ENCODE results near the gene DPRX. TPM values are rescaled to one million over a fixed set of nuclear protein-coding genes. Genes with fewer than 3 reads are reported as not detected.

The DPRX gene
- total RNA-seq, 1 donor from 2014 or later = not detected

DNA sequence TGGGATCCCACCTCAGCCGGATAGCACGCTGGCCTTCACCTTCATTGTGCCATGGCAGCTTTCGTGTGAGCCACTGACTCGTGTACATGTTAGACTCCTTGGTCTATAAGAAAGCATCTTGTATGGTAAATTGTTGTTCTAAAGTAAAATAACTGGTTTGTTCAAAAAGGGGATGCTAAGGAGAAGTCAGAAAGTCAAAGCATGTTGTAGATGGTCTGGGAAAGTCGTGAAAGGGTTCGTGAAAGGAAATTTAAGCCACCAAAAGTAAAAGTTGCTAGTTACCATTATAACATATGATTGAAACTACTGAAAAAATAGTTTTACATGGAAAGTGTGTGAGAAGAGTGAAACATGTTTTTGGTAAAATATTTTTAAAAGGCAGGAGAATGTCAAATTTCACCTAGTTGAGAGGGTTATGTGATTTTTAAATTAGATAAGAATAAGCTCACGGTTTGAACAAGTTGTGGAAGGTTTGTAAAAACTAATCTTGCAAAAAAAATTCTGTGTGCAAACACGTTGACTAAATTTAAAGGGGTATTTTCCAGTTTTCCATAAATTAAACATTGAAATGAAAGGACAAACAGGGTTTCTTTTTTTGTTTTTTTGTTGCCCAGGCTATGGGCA is 23.4 kb downstream of the DPRX start:
- Mint-ChIP-seq H3K36me3 (ENCODE audit: low read depth) (peaks cover 2% of the 10 kb centered on the region), H3K27ac (ENCODE audit: unreplicated experiment) (no peak overlapping the region), H3K4me1 (ENCODE audit: low read depth) (no peaks in the 10 kb centered on the region), H3K4me3 (ENCODE audit: unreplicated experiment) (no peak overlapping the region), H3K9me3 (ENCODE audit: low read depth) (peaks cover 39% of the 10 kb centered on the region), H3K27me3 (ENCODE audit: low read depth) (no peaks in the 10 kb centered on the region)
- no peak for DNase-seq (ENCODE audit: low spot score)
- TF ChIP-seq, protein P1, sequence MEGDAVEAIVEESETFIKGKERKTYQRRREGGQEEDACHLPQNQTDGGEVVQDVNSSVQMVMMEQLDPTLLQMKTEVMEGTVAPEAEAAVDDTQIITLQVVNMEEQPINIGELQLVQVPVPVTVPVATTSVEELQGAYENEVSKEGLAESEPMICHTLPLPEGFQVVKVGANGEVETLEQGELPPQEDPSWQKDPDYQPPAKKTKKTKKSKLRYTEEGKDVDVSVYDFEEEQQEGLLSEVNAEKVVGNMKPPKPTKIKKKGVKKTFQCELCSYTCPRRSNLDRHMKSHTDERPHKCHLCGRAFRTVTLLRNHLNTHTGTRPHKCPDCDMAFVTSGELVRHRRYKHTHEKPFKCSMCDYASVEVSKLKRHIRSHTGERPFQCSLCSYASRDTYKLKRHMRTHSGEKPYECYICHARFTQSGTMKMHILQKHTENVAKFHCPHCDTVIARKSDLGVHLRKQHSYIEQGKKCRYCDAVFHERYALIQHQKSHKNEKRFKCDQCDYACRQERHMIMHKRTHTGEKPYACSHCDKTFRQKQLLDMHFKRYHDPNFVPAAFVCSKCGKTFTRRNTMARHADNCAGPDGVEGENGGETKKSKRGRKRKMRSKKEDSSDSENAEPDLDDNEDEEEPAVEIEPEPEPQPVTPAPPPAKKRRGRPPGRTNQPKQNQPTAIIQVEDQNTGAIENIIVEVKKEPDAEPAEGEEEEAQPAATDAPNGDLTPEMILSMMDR (IDR thresholded peaks at IDR 0.05) = no peak

- Mint-ChIP-seq H3K4me3 (ENCODE audit: unreplicated experiment) (no peak overlapping the region), H3K27ac (ENCODE audit: unreplicated experiment) (no peak overlapping the region), H3K36me3 (ENCODE audit: low read depth) (peaks cover 2% of the 10 kb centered on the region), H3K27me3 (ENCODE audit: low read depth) (no peaks in the 10 kb centered on the region), H3K9me3 (ENCODE audit: low read depth) (peaks cover 40% of the 10 kb centered on the region), H3K4me1 (ENCODE audit: low read depth) (no peaks in the 10 kb centered on the region)
- TF ChIP-seq, protein P1 (IDR thresholded peaks at IDR 0.05) = no peak
- DNase-seq (ENCODE audit: low spot score) = no peak
Observed at GRCh38 chr19:53657330-53657729, 25.5 kb downstream of the DPRX start.

GRCh38 chr19:53657778-53658177 is 26.0 kb downstream of the DPRX start:
- TF ChIP-seq, protein P1 (IDR thresholded peaks at IDR 0.05) = no peak
- Mint-ChIP-seq H3K27me3 (ENCODE audit: low read depth) (no peaks in the 10 kb centered on the region), H3K27ac (ENCODE audit: unreplicated experiment) (no peak overlapping the region), H3K4me1 (ENCODE audit: low read depth) (no peaks in the 10 kb centered on the region), H3K36me3 (ENCODE audit: low read depth) (peaks cover 1% of the 10 kb centered on the region), H3K9me3 (ENCODE audit: low read depth) (peaks cover 41% of the 10 kb centered on the region), H3K4me3 (ENCODE audit: unreplicated experiment) (no peak overlapping the region)
- DNase-seq (ENCODE audit: low spot score) = no peak

- H3K4me1 Mint-ChIP-seq (ENCODE audit: low read depth) = no peaks in the 10 kb centered on the region
- H3K9me3 Mint-ChIP-seq (ENCODE audit: low read depth) = peaks cover 42% of the 10 kb centered on the region
- no peaks in the 10 kb centered on the region for H3K27me3 Mint-ChIP-seq (ENCODE audit: low read depth)
- H3K27ac Mint-ChIP-seq (ENCODE audit: unreplicated experiment) = no peak overlapping the region
- no peak overlapping the region for H3K4me3 Mint-ChIP-seq (ENCODE audit: unreplicated experiment)
- TF ChIP-seq, protein P1 (IDR thresholded peaks at IDR 0.05) = peak; percentile 36
- DNase-seq (ENCODE audit: low spot score) = no peak
- no peaks in the 10 kb centered on the region for H3K36me3 Mint-ChIP-seq (ENCODE audit: low read depth)
Observed at GRCh38 chr19:53659292-53659691, 27.5 kb downstream of the DPRX start.

DNA sequence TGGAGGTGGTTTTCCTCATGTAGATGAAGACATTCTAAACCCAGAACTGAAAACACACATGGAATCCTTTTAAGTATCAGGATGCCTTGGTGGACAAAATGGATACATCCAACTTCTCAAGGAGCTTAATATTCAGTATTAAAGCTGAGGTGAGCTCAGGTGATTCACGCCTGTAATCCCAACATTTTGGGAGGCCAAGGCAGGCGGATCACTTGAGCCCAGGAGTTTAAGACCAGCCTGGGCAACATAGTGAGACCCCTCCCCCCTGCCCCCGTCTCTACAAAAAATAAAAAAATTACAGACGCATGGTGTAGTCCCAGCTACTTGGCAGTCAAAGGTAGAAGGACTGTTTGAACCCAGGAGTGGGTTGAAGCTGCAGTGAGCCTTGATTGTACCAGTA is 28.8 kb downstream of the DPRX start:
- DNase-seq (ENCODE audit: low spot score) = no peak
- Mint-ChIP-seq H3K36me3 (ENCODE audit: low read depth) (no peaks in the 10 kb centered on the region), H3K9me3 (ENCODE audit: low read depth) (peaks cover 33% of the 10 kb centered on the region), H3K4me1 (ENCODE audit: low read depth) (no peaks in the 10 kb centered on the region), H3K4me3 (ENCODE audit: unreplicated experiment) (no peak overlapping the region), H3K27ac (ENCODE audit: unreplicated experiment) (no peak overlapping the region), H3K27me3 (ENCODE audit: low read depth) (no peaks in the 10 kb centered on the region)
- TF ChIP-seq, protein P1 (IDR thresholded peaks at IDR 0.05) = no peak

Data from chondrocyte (in vitro differentiated cells).